HS-27A (cell line): ENCODE data around the gene GNG8.

Source experiments
- DNase-seq: peaks from one replicate; pipeline ENCODE4 v3.0.0-alpha.2; 2012; ENCODE audit warnings: low read depth, missing footprints

GNG8 gene

GRCh38 chr19:46602392-46603194 is 33.4 kb downstream of the GNG8 start:
- no peak for DNase-seq

- DNase-seq, result no peak
Observed at GRCh38 chr19:46601318-46602224, 34.4 kb downstream of the GNG8 start, which contains the start of gene CALM3. Gene CALM3 (plus strand): TSS chr19:46601330. CDS start chr19:46601435, 105 bp downstream.

- DNase-seq, result peak; percentile 98
Observed at GRCh38 chr19:46600384-46601317, 35.4 kb downstream of the GNG8 start.

GRCh38 chr19:46599716-46600373 is 36.2 kb downstream of the GNG8 start:
- no peak for DNase-seq

GRCh38 chr19:46598372-46598917 is 37.6 kb downstream of the GNG8 start:
- DNase-seq, result no peak

GRCh38 chr19:46596008-46596407 is 40.0 kb downstream of the GNG8 start:
- no peak for DNase-seq

GRCh38 chr19:46591870-46592269 is 44.1 kb downstream of the GNG8 start:
- no peak for DNase-seq

GRCh38 chr19:46591254-46591653 is 44.7 kb downstream of the GNG8 start:
- DNase-seq, result no peak

GRCh38 chr19:46587861-46588260 is 48.1 kb downstream of the GNG8 start:
- DNase-seq, result no peak

GRCh38 chr19:46586294-46586693 is 49.7 kb downstream of the GNG8 start:
- no peak for DNase-seq

- DNase-seq, result no peak
Observed at GRCh38 chr19:46585539-46585938, 50.5 kb downstream of the GNG8 start.
